Hepatocyte (in vitro differentiated cells): Measurements from ENCODE around the gene IVD.

Source experiments
- CTCF ChIP-seq: fragments of 200-600 bp; sonication (generic); IDR thresholded peaks from 2 replicates; pipeline ENCODE4 v1.5.1; 2016; ENCODE audit warnings: antibody characterized with exemption, mild to moderate bottlenecking; ENCODE audit not compliant: poor library complexity
- EZH2 ChIP-seq: fragments of 200-600 bp; sonication (generic); IDR thresholded peaks from 2 replicates; pipeline ENCODE4 v1.6.1; 2016; ENCODE audit warnings: antibody characterized with exemption, mild to moderate bottlenecking, borderline replicate concordance
- EZH2phosphoT487 ChIP-seq: fragments of 200-600 bp; sonication (generic); IDR thresholded peaks from one replicate; pipeline ENCODE4 v1.6.1; 2018; ENCODE audit warnings: antibody characterized with exemption, mild to moderate bottlenecking, low read depth, moderate library complexity; ENCODE audit not compliant: unreplicated experiment, severe bottlenecking

DNA sequence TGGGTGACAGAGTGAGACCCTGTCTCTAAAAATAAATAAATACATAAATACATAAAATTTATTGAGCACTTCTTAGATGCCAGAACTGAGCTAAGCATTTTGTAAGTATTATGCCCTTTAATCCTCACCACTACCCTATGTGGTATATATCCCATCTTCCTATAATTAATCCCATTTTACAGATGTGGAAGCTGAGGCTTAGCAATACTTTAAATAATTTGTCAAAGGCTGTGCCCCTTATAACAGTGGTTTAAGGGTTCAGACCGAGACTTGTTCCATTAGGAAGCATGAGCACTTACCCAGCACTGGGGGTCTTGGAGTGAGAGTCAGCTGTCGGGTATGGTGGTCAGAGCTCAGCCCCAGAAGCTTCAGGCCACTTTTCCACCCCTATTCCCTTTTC is 57.7 kb downstream of the IVD start:
- TF ChIP-seq EZH2, result no peak
- TF ChIP-seq CTCF, result no peak
- no peak for TF ChIP-seq EZH2phosphoT487
